ENCODE measurements around the gene ZNF346. TPM values are rescaled to one million over a fixed set of nuclear protein-coding genes. Genes with fewer than 3 reads are reported as not detected.

The ZNF346 gene
- total and polyA plus RNA-seq, 2 of the 13 experiments (the other 11 are each of a cell fraction or from before 2014, with no cell fraction given), result 8.6 to 19.4 TPM

GRCh38 chr5:177094224-177095087, 72.0 kb downstream of the ZNF346 start (continued):
- TF ChIP-seq NFAT5 (CRISPR knock-in tag; IDR thresholded peaks at IDR 0.05) (no peak), HMGXB4 (CRISPR knock-in tag; IDR thresholded peaks at IDR 0.05; ENCODE audit: borderline replicate concordance in 1 of 2, low read depth in 1 of 2) (peak in 1 of 2 experiments; percentile 45; a peak in 1 of 4 replicates), TIGD3 (CRISPR knock-in tag; IDR thresholded peaks at IDR 0.05; ENCODE audit: borderline replicate concordance) (no peak), ETV5 (CRISPR knock-in tag; IDR thresholded peaks at IDR 0.05; ENCODE audit: borderline replicate concordance) (no peak), TFDP2 (CRISPR knock-in tag; IDR thresholded peaks at IDR 0.05) (0 out of 2 replicates have a peak, but pooled peaks have one; percentile 18), ZNF687 (CRISPR knock-in tag; IDR thresholded peaks at IDR 0.05) (peak; percentile 96), ZEB1 (IDR thresholded peaks at IDR 0.05; ENCODE audit: insufficient replicate concordance, low read depth) (no peak), ZSCAN29 (CRISPR knock-in tag; conservative IDR thresholded peaks at IDR 0.05) (no peak), HOXD1 (CRISPR knock-in tag; IDR thresholded peaks at IDR 0.05) (no peak), SRSF1 (optimal IDR thresholded peaks at IDR 0.05; ENCODE audit: low read depth, low read length) (peak; percentile 43), ZSCAN31 (CRISPR knock-in tag; IDR thresholded peaks at IDR 0.05; ENCODE audit: low read depth) (no peak), ZNF607 (CRISPR knock-in tag; IDR thresholded peaks at IDR 0.05; ENCODE audit: borderline replicate concordance) (no peak), ZNF660 (CRISPR knock-in tag; IDR thresholded peaks at IDR 0.05; ENCODE audit: borderline replicate concordance, low read depth) (no peak)
